H9 (cell line): ENCODE measurements around the gene PPFIA2. TPM values are rescaled to one million over a fixed set of nuclear protein-coding genes. Genes with fewer than 3 reads are reported as not detected.
A peak's percentile ranks its signal among the peaks of the same experiment; 100 is the strongest.

Source experiments
- DNase-seq: peaks from one replicate; pipeline ENCODE4 v3.0.0-alpha.2; 2017
- H2AFZ ChIP-seq: one replicate; pipeline ENCODE4 v1.6.1; 2013; ENCODE audit warnings: mild to moderate bottlenecking, low read length, control low read depth, moderate library complexity
- H2AK5ac ChIP-seq: 2 replicates; pipeline ENCODE4 v1.6.1; 2013; ENCODE audit warnings: low read length, control low read depth, mixed read lengths; ENCODE audit not compliant: insufficient read length
- H2BK120ac ChIP-seq: one replicate; pipeline ENCODE4 v1.6.1; 2013; ENCODE audit warnings: low read depth, mild to moderate bottlenecking, low read length, control low read depth, inconsistent platforms; ENCODE audit not compliant: poor library complexity, severe bottlenecking
- H2BK12ac ChIP-seq: 2 replicates; pipeline ENCODE4 v1.6.1; 2013; ENCODE audit warnings: low read length, control low read depth, mixed read lengths, low read depth; ENCODE audit not compliant: insufficient read length
- H2BK15ac ChIP-seq: 2 replicates; pipeline ENCODE4 v1.6.1; 2013; ENCODE audit warnings: low read depth, low read length, control low read depth
- H2BK20ac ChIP-seq: one replicate; pipeline ENCODE4 v1.6.1; 2013; ENCODE audit warnings: low read depth, mild to moderate bottlenecking, low read length, control low read depth, inconsistent platforms; ENCODE audit not compliant: poor library complexity, severe bottlenecking
- H2BK5ac ChIP-seq: 2 replicates; pipeline ENCODE4 v1.6.1; 2013; ENCODE audit warnings: low read length, control low read depth, mixed read lengths; ENCODE audit not compliant: insufficient read length
- H3K14ac ChIP-seq: 2 replicates; pipeline ENCODE4 v1.6.1; 2013; ENCODE audit warnings: low read length, control low read depth; ENCODE audit not compliant: insufficient read depth
- H3K18ac ChIP-seq: 2 replicates; pipeline ENCODE4 v1.6.1; 2013; ENCODE audit warnings: low read depth, mild to moderate bottlenecking, mixed read lengths, low read length, control low read depth; ENCODE audit not compliant: insufficient read length
- H3K23ac ChIP-seq: 2 replicates; pipeline ENCODE4 v1.6.1; 2013; ENCODE audit warnings: low read length, control low read depth, mixed read lengths, low read depth; ENCODE audit not compliant: insufficient read length
- H3K23me2 ChIP-seq: 2 replicates; pipeline ENCODE4 v1.6.1; 2013; ENCODE audit warnings: low read depth, mild to moderate bottlenecking, mixed read lengths, low read length, control low read depth; ENCODE audit not compliant: insufficient read length, poor library complexity, severe bottlenecking
- H3K27ac ChIP-seq: 2 replicates; pipeline ENCODE4 v1.5.1; 2013; ENCODE audit warnings: low read length, control low read depth, mixed read lengths, low read depth; ENCODE audit not compliant: insufficient read length
- H3K27me3 ChIP-seq: 2 replicates; pipeline ENCODE4 v1.6.1; 2013; ENCODE audit warnings: low read length, control low read depth, inconsistent platforms; ENCODE audit not compliant: insufficient read depth
- H3K4ac ChIP-seq: 2 replicates; pipeline ENCODE4 v1.6.1; 2013; ENCODE audit warnings: low read depth, mild to moderate bottlenecking, control low read depth, inconsistent platforms, low read length, moderate library complexity
- H3K4me1 ChIP-seq: 2 replicates; pipeline ENCODE4 v1.6.1; 2013; ENCODE audit warnings: low read length, control low read depth, inconsistent platforms; ENCODE audit not compliant: insufficient read depth
- H3K4me2 ChIP-seq: 2 replicates; pipeline ENCODE4 v1.6.1; 2013; ENCODE audit warnings: low read length, control low read depth, mixed read lengths; ENCODE audit not compliant: insufficient read length, insufficient read depth
- H3K56ac ChIP-seq: 2 replicates; pipeline ENCODE4 v1.6.1; 2013; ENCODE audit warnings: low read depth, mild to moderate bottlenecking, mixed read lengths, low read length, control low read depth; ENCODE audit not compliant: insufficient read length
- H3K79me1 ChIP-seq: 2 replicates; pipeline ENCODE4 v1.6.1; 2013; ENCODE audit warnings: low read depth, mild to moderate bottlenecking, moderate library complexity, low read length, control low read depth, inconsistent platforms; ENCODE audit not compliant: insufficient read depth, poor library complexity, severe bottlenecking
- H3K79me2 ChIP-seq: 2 replicates; pipeline ENCODE4 v1.6.1; 2013; ENCODE audit warnings: low read length, control low read depth, inconsistent platforms; ENCODE audit not compliant: insufficient read depth
- H3K9ac ChIP-seq: 2 replicates; pipeline ENCODE4 v1.6.1; 2013; ENCODE audit warnings: low read length, control low read depth, mixed read lengths; ENCODE audit not compliant: insufficient read length; ENCODE audit errors: extremely low read depth
- H3K9me3 ChIP-seq: one replicate; pipeline ENCODE4 v1.6.1; 2013; ENCODE audit warnings: low read depth, low read length, inconsistent platforms; ENCODE audit not compliant: control insufficient read depth
- H3T11ph ChIP-seq: one replicate; pipeline ENCODE4 v1.6.1; 2013; ENCODE audit warnings: mild to moderate bottlenecking, low read length, control low read depth, inconsistent platforms
- H4K20me1 ChIP-seq: one replicate; pipeline ENCODE4 v1.6.1; 2013; ENCODE audit not compliant: control insufficient read depth, insufficient read length, insufficient read depth
- H4K5ac ChIP-seq: 2 replicates; pipeline ENCODE4 v1.6.1; 2013; ENCODE audit warnings: low read depth, mild to moderate bottlenecking, mixed read lengths, low read length, control low read depth; ENCODE audit not compliant: insufficient read length
- H4K8ac ChIP-seq: replicated peaks from 2 replicates; pipeline ENCODE4 v1.6.1; 2013; ENCODE audit warnings: low read length, control low read depth, mixed read lengths, low read depth; ENCODE audit not compliant: insufficient read length
- H4K91ac ChIP-seq: 2 replicates; pipeline ENCODE4 v1.6.1; 2013; ENCODE audit warnings: low read depth, mild to moderate bottlenecking, moderate library complexity, mixed read lengths, low read length, control low read depth; ENCODE audit not compliant: insufficient read length
- H3K27ac Mint-ChIP-seq, 3 experiments: 2 replicates in 2 of 3; 3 replicates in 1 of 3; pipeline ENCODE4 v1.8.0; 2020 to 2021; ENCODE audit warnings: mixed read lengths in 3 of 3, mild to moderate bottlenecking in 1 of 3, moderate library complexity in 1 of 3
- H3K27me3 Mint-ChIP-seq: 2 replicates; pipeline ENCODE4 v1.8.0; 2021; ENCODE audit warnings: low read depth, mild to moderate bottlenecking, moderate library complexity, mixed read lengths
- H3K36me3 Mint-ChIP-seq, 3 experiments: 2 replicates in 2 of 3; 3 replicates in 1 of 3; pipeline ENCODE4 v1.8.0; 2020 to 2021; ENCODE audit warnings: low read depth in 3 of 3, mixed read lengths in 3 of 3; ENCODE audit not compliant: insufficient read depth in 1 of 3
- H3K4me1 Mint-ChIP-seq, 2 experiments: 2 replicates each; pipeline ENCODE4 v1.8.0; 2020; ENCODE audit warnings: mixed read lengths in 2 of 2
- H3K4me3 Mint-ChIP-seq, 2 experiments: 2 replicates in 1 of 2; 3 replicates in 1 of 2; pipeline ENCODE4 v1.8.0; 2020 to 2021; ENCODE audit warnings: mild to moderate bottlenecking in 2 of 2, mixed read lengths in 2 of 2, moderate library complexity in 1 of 2
- H3K9me3 Mint-ChIP-seq, 2 experiments: 2 replicates in 1 of 2; 3 replicates in 1 of 2; pipeline ENCODE4 v1.8.0; 2020; ENCODE audit warnings: mild to moderate bottlenecking in 2 of 2, mixed read lengths in 2 of 2, moderate library complexity in 1 of 2
- WGBS: extraction: QIAGEN DNeasy Blood & Tissue Kit; methylation state at CpG from one replicate; pipeline ENCODE4 v1.1.7; 2013; ENCODE audit warnings: missing lambda C conversion rate, low lambda C conversion rate, mixed read lengths; ENCODE audit not compliant: insufficient read length; ENCODE audit errors: extremely low coverage; 5-methylcytosine and 5-hydroxymethylcytosine counted together
- total RNA-seq: library from RNA; stranded (reverse); gene quantifications from 2 replicates; pipeline ENCODE4 v1.2.1, GENCODE V29; 2021
- TF ChIP-seq, protein P1 (sequence below): fragments of 200-600 bp; sonication (generic); conservative IDR thresholded peaks from 3 replicates; pipeline ENCODE4 v1.8.0; 2021; ENCODE audit warnings: antibody characterized with exemption, mild to moderate bottlenecking

Gene PPFIA2
- total RNA-seq, 1 experiment from 2014 or later, result 1.3 TPM

DNA sequence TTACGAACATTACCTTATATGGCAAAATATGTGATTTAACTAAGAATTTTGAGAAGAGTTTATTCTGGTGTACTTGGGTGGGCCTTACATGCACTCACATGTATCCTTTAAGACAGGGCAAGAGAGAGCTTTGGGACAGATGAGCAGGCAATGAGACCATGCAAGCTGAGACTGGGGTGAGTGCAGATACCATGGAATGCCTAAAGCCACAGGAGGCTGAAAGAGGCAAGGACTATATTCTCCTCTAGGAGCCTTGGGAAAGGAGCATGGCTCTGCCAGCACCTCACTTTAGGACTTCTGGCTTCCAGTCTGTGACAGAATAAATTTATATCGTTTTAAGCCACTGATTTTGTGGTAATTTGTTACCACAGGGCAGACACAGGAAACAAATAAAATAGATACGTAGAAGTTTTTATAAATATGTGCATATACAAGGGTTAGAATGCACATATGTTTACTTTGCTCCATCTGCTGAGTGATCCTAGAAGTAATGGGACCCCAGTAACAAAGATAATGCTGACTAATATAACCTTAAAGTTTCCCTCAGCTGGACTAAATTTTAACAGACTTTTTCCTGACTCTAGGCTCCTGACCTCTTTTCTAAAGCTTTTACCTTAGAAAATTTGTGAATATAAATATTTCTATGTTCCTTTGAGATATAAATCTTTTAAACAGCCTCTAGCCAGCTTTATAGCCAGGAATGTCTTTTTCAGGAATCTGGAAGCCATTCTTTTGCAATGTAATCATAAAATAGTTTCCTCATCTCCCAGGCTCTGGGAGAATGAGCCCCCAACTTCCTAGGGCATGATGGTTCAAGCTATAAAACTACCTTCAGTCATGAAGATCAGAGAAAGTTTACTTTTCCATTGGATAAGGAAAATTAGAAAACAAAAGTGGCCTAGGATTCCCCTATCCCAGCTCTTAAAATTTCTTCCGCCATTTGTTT is 216.8 kb downstream of the PPFIA2 start:
- no peak overlapping the region for H2BK15ac ChIP-seq
- H3K56ac ChIP-seq, result no peak overlapping the region
- H3K4me1 Mint-ChIP-seq, result peaks cover 0 to 11% of the 10 kb centered on the region in 2 experiments; a peak in 2 of 4 replicates
- no peaks in the 10 kb centered on the region for H3K9me3 Mint-ChIP-seq
- no peak overlapping the region for H3K27ac ChIP-seq
- peak overlapping the region in 2 of 3 experiments; percentile 65 to 66; a peak in 2 of 7 replicates for H3K27ac Mint-ChIP-seq
- peak overlapping the region; percentile 66 for H4K5ac ChIP-seq
- H4K8ac ChIP-seq, result no peak overlapping the region
- no peaks in the 10 kb centered on the region for H3K27me3 Mint-ChIP-seq
- no peak overlapping the region for H2AK5ac ChIP-seq
- WGBS, result no CpG with 5 or more reads among the region's 4 CpGs
- H3K4me2 ChIP-seq, result no peak overlapping the region
- no peak overlapping the region for H2BK5ac ChIP-seq
- H3K23me2 ChIP-seq, result no peaks in the 10 kb centered on the region
- H4K91ac ChIP-seq, result no peak overlapping the region
- H3K4me3 Mint-ChIP-seq, result no peak overlapping the region
- no peaks in the 10 kb centered on the region for H4K20me1 ChIP-seq
- H3K36me3 Mint-ChIP-seq, result no peaks in the 10 kb centered on the region
- H2AFZ ChIP-seq, result no peak overlapping the region
- H2BK12ac ChIP-seq, result no peak overlapping the region
- H3K9ac ChIP-seq, result no peak overlapping the region
- peak; percentile 34 for DNase-seq
- H2BK20ac ChIP-seq, result no peak overlapping the region
- H2BK120ac ChIP-seq, result no peak overlapping the region
- no peak overlapping the region for H3K4ac ChIP-seq
- TF ChIP-seq, protein P1, sequence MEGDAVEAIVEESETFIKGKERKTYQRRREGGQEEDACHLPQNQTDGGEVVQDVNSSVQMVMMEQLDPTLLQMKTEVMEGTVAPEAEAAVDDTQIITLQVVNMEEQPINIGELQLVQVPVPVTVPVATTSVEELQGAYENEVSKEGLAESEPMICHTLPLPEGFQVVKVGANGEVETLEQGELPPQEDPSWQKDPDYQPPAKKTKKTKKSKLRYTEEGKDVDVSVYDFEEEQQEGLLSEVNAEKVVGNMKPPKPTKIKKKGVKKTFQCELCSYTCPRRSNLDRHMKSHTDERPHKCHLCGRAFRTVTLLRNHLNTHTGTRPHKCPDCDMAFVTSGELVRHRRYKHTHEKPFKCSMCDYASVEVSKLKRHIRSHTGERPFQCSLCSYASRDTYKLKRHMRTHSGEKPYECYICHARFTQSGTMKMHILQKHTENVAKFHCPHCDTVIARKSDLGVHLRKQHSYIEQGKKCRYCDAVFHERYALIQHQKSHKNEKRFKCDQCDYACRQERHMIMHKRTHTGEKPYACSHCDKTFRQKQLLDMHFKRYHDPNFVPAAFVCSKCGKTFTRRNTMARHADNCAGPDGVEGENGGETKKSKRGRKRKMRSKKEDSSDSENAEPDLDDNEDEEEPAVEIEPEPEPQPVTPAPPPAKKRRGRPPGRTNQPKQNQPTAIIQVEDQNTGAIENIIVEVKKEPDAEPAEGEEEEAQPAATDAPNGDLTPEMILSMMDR, result no peak
- H3K79me2 ChIP-seq, result no peaks in the 10 kb centered on the region
- H3K4me1 ChIP-seq, result no peaks in the 10 kb centered on the region
- H3K9me3 ChIP-seq, result no peaks in the 10 kb centered on the region
- no peak overlapping the region for H3T11ph ChIP-seq
- H3K79me1 ChIP-seq, result no peaks in the 10 kb centered on the region
- no peak overlapping the region for H3K18ac ChIP-seq
- H3K14ac ChIP-seq, result no peak overlapping the region
- H3K23ac ChIP-seq, result no peak overlapping the region
- H3K27me3 ChIP-seq, result no peaks in the 10 kb centered on the region
